ENCODE results near the gene ALDOB.

GRCh38 chr9:101434998-101435397 lies 576 bp downstream of the ALDOB start:
- TF ChIP-seq POLR2A (IDR thresholded peaks at IDR 0.05; ENCODE audit: borderline replicate concordance, extremely low read depth, insufficient read depth, insufficient read length) (no peak), CTCF (IDR thresholded peaks at IDR 0.05 in 2 of 3, conservative IDR thresholded peaks at IDR 0.05 in 1 of 3; ENCODE audit: borderline replicate concordance in 1 of 3, insufficient read depth in 1 of 3, low read depth in 2 of 3, low read length in 2 of 3) (no peak), SRF (IDR thresholded peaks at IDR 0.05; ENCODE audit: low read depth) (no peak), REST (IDR thresholded peaks at IDR 0.05; ENCODE audit: low read depth) (no peak), CEBPB (IDR thresholded peaks at IDR 0.05; ENCODE audit: low read depth) (no peak), EZH2phosphoT487 (IDR thresholded peaks at IDR 0.05; ENCODE audit: borderline replicate concordance) (no peak), EZH2 (IDR thresholded peaks at IDR 0.05) (no peak), MAX (IDR thresholded peaks at IDR 0.05) (no peak), ZFX (IDR thresholded peaks at IDR 0.05) (no peak)
